GM23248 (cell line): ENCODE measurements around the gene AJM1. TPM values are rescaled to one million over a fixed set of nuclear protein-coding genes. Genes with fewer than 3 reads are reported as not detected.

Experiments used
- DNase-seq: peaks from one replicate; pipeline ENCODE4 v3.0.0-alpha.2; 2015
- H2AFZ ChIP-seq: fragments of 200-600 bp; sonication (generic); 2 replicates; pipeline ENCODE4 v1.6.1; 2016; ENCODE audit warnings: antibody characterized with exemption
- H3F3A ChIP-seq: fragments of 200-600 bp; sonication (generic); 2 replicates; pipeline ENCODE4 v1.6.1; 2016; ENCODE audit warnings: mild to moderate bottlenecking, antibody characterized with exemption, mixed run types; ENCODE audit not compliant: insufficient read depth
- H3K27ac ChIP-seq: fragments of 200-600 bp; sonication (generic); 2 replicates; pipeline ENCODE4 v1.5.1; 2016; ENCODE audit warnings: mild to moderate bottlenecking
- H3K27me3 ChIP-seq: fragments of 200-600 bp; sonication (generic); replicated peaks from 2 replicates; pipeline ENCODE4 v1.6.1; 2016; ENCODE audit warnings: mild to moderate bottlenecking; ENCODE audit not compliant: insufficient read depth
- H3K36me3 ChIP-seq: fragments of 200-600 bp; sonication (generic); 2 replicates; pipeline ENCODE4 v1.6.1; 2016; ENCODE audit warnings: low read depth, mild to moderate bottlenecking
- H3K4me1 ChIP-seq: fragments of 200-600 bp; sonication (generic); 2 replicates; pipeline ENCODE4 v1.6.1; 2016; ENCODE audit warnings: mild to moderate bottlenecking; ENCODE audit not compliant: insufficient read depth
- H3K4me2 ChIP-seq: fragments of 200-600 bp; sonication (generic); one replicate; pipeline ENCODE4 v1.6.1; 2016; ENCODE audit warnings: mild to moderate bottlenecking; ENCODE audit not compliant: unreplicated experiment
- H3K4me3 ChIP-seq: fragments of 200-600 bp; sonication (generic); 2 replicates; pipeline ENCODE4 v1.5.1; 2016; ENCODE audit warnings: mild to moderate bottlenecking
- H3K79me2 ChIP-seq: fragments of 200-600 bp; sonication (generic); 2 replicates; pipeline ENCODE4 v1.6.1; 2016; ENCODE audit warnings: mild to moderate bottlenecking; ENCODE audit not compliant: insufficient read depth
- H3K9ac ChIP-seq: fragments of 200-600 bp; sonication (generic); 2 replicates; pipeline ENCODE4 v1.6.1; 2016; ENCODE audit warnings: mild to moderate bottlenecking
- H3K9me2 ChIP-seq: fragments of 200-600 bp; sonication (generic); 2 replicates; pipeline ENCODE4 v1.6.1; 2016; ENCODE audit warnings: mixed run types, mild to moderate bottlenecking, moderate library complexity; ENCODE audit not compliant: insufficient read depth
- H3K9me3 ChIP-seq: fragments of 200-600 bp; sonication (generic); one replicate; pipeline ENCODE4 v1.6.1; 2017; ENCODE audit warnings: low read depth
- H4K20me1 ChIP-seq: fragments of 200-600 bp; sonication (generic); 2 replicates; pipeline ENCODE4 v1.6.0; 2016; ENCODE audit not compliant: insufficient read depth
- EZH2 ChIP-seq: fragments of 200-600 bp; sonication (generic); IDR thresholded peaks from 2 replicates; pipeline ENCODE4 v1.6.1; 2018; ENCODE audit warnings: antibody characterized with exemption, mild to moderate bottlenecking; ENCODE audit not compliant: insufficient read depth, poor library complexity, severe bottlenecking
- EZH2phosphoT487 ChIP-seq: fragments of 200-600 bp; sonication (generic); IDR thresholded peaks from 2 replicates; pipeline ENCODE4 v1.6.1; 2018; ENCODE audit warnings: antibody characterized with exemption, moderate library complexity, mild to moderate bottlenecking, low read depth; ENCODE audit not compliant: insufficient read depth
- WGBS, 2 experiments: methylation state at CpG; one replicate each; pipeline ENCODE4 v1.1.6; 2015 to 2017; ENCODE audit warnings: low lambda C conversion rate in 2 of 2, low coverage in 1 of 2; ENCODE audit errors: missing lambda C conversion rate in 2 of 2; 5-methylcytosine and 5-hydroxymethylcytosine counted together
- in situ Hi-C: fragments of 300-500 bp; cut with MboI; formaldehyde crosslinking; loops from 2 replicates; pipeline ENCODE4 v1.15.0; 2020
- polyA plus RNA-seq: library from polyadenylated mRNA; unstranded; fragments of >200 nt; fragmentation: Nextera tagmentation; extraction: Ambion mirVana; gene quantifications from 2 replicates; pipeline ENCODE4 v1.2.1, GENCODE V29; 2016
- total RNA-seq: library from RNA; depleted of rRNA; stranded (reverse); fragments of >200 nt; shearing (Covaris generic); gene quantifications from 2 replicates; pipeline ENCODE4 v1.2.3, GENCODE V29; 2014

AJM1 gene
- total and polyA plus RNA-seq, 2 experiments from 2014 or later = 1.1 to 1.4 TPM

DNA sequence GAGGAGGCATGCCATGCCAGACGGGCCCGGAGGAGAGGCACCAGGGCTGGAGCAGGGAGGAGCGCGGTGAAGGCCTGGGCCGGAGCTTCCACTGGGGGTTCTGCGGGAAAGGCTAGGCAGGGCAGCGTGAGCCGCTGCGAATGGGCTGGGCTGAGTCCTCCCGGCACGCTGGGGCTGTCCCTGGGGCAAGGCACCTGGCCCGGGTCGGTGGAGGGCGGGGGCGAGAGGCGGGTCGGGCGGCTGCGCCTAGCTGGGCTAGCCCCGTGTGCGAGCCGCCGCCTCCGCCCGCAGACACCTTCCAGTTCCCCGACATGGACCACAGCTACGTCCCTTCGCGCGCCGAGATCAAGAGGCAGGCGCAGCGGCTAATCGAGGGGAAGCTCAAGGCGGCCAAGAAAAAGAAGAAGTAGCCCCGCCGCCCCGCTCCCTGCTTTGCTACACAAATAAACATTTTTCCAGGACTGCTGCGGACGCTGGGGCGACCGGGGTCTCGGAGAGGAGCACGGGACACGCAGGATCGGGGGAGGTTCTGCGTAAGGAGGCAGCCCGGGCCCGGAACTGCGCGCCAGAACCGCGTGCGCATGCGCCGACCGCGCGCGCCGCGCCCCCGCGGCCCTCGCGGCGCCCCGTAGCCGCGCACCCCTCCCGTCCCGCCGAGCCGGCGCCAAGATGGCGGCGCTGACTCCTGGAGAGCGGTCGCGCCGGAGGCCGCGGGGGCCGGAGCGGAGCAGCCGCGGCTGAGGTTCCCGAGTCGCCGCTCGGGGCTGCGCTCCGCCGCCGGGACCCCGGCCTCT lies 34.8 kb upstream of the AJM1 start, which contains the start of gene RABL6:
Gene RABL6 (plus strand): TSS at position 668 of the 794 bp plus-strand sequence. CDS start 249 bp downstream, outside the sequence.
- Histone ChIP-seq H3K9me2 (no peaks in the 10 kb centered on the region), H3K4me1 (peaks cover 12% of the 10 kb centered on the region; the same call in 1 of the 2 replicates), H3K9ac (peak within 1 kb of the TSS; percentile 93), H4K20me1 (no peaks in the 10 kb centered on the region), H3K27me3 (0 out of 2 replicates have a peak, but pooled peaks cover under 1% of the 10 kb centered on the region), H3K27ac (peak within 1 kb of the TSS; percentile 47), H3K4me2 (peak within 1 kb of the TSS; percentile 85), H3K4me3 (peak within 1 kb of the TSS; percentile 87), H3F3A (peaks cover 7% of the 10 kb centered on the region; the same call in 1 of the 2 replicates), H3K79me2 (peaks cover 45% of the 10 kb centered on the region), H3K36me3 (0 out of 2 replicates have a peak, but pooled peaks cover 7% of the 10 kb centered on the region), H3K9me3 (no peaks in the 10 kb centered on the region), H2AFZ (peak within 1 kb of the TSS; percentile 85)
- in situ Hi-C loops = no loop called here
- DNase-seq = peak; percentile 89
- TF ChIP-seq EZH2phosphoT487 (no peak), EZH2 (no peak)
- WGBS, 2 experiments = 1% methylated on average over 75 to 80 of the region's 96 CpGs

GRCh38 chr9:136808075-136808805 lies 34.0 kb upstream of the AJM1 start:
- Histone ChIP-seq H3K9ac (peak overlapping the region; percentile 93), H3K79me2 (peaks cover 53% of the 10 kb centered on the region), H4K20me1 (no peaks in the 10 kb centered on the region), H3F3A (peaks cover 7% of the 10 kb centered on the region; the same call in 1 of the 2 replicates), H3K27ac (peak overlapping the region; percentile 47), H3K4me3 (peak overlapping the region; percentile 87), H3K9me3 (no peaks in the 10 kb centered on the region), H2AFZ (peak overlapping the region; percentile 61), H3K36me3 (0 out of 2 replicates have a peak, but pooled peaks cover 7% of the 10 kb centered on the region), H3K27me3 (no peaks in the 10 kb centered on the region), H3K4me1 (peaks cover 12% of the 10 kb centered on the region; the same call in 1 of the 2 replicates), H3K9me2 (no peaks in the 10 kb centered on the region), H3K4me2 (peak overlapping the region; percentile 85)
- WGBS, 2 experiments = 0 to 1% methylated on average over 48 to 71 of the region's 93 CpGs
- DNase-seq = peak; percentile 57
- in situ Hi-C loops = no loop called here
- no peak for TF ChIP-seq EZH2
- no peak for TF ChIP-seq EZH2phosphoT487

- H2AFZ ChIP-seq = peak overlapping the region; percentile 61
- peak overlapping the region; percentile 47 for H3K27ac ChIP-seq
These were observed 33.5 kb upstream of the AJM1 start for GRCh38 chr9:136808806-136809158.

More at GRCh38 chr9:136808806-136809158, 33.5 kb upstream of the AJM1 start:
- Histone ChIP-seq H3F3A (peaks cover 7% of the 10 kb centered on the region; the same call in 1 of the 2 replicates), H4K20me1 (no peaks in the 10 kb centered on the region), H3K9me3 (no peaks in the 10 kb centered on the region), H3K79me2 (peaks cover 58% of the 10 kb centered on the region), H3K36me3 (0 out of 2 replicates have a peak, but pooled peaks cover 7% of the 10 kb centered on the region), H3K27me3 (no peaks in the 10 kb centered on the region), H3K4me2 (peak overlapping the region; percentile 85), H3K9me2 (no peaks in the 10 kb centered on the region), H3K9ac (peak overlapping the region; percentile 93), H3K4me3 (peak overlapping the region; percentile 87), H3K4me1 (peaks cover 12% of the 10 kb centered on the region; the same call in 1 of the 2 replicates)
- DNase-seq = peak; percentile 75
- TF ChIP-seq EZH2 = no peak
- no peak for TF ChIP-seq EZH2phosphoT487
- WGBS, 2 experiments = 1 to 4% methylated on average over 14 of the region's 14 CpGs
- in situ Hi-C loops = no loop called here
